Activated CD8-positive, alpha-beta T cell treated with anti-CD3 and anti-CD28 coated beads for 36 hours (primary cell): ENCODE data around the gene SUPT3H. TPM values are rescaled to one million over a fixed set of nuclear protein-coding genes. Genes with fewer than 3 reads are reported as not detected.

ENCODE experiments used
- ATAC-seq: fragments of 200-7000 bp; cut with Tn5 transposase; one replicate; pipeline ENCODE4 v1.10.0; 2021; ENCODE audit warnings: mild to moderate bottlenecking, moderate library complexity
- CTCF ChIA-PET: fragments of 350-600 bp; sonication (Branson Sonifier 250); formaldehyde crosslinking; loops from one replicate; lab custom pipeline; 2021; ENCODE audit warnings: antibody characterized with exemption; lab: Charles Lee
- POLR2A ChIA-PET: fragments of 350-600 bp; sonication (Branson Sonifier 250); formaldehyde crosslinking; loops from one replicate; lab custom pipeline; 2021; ENCODE audit warnings: antibody characterized with exemption; lab: Charles Lee
- DNase-seq: peaks from one replicate; pipeline ENCODE4 v3.0.0-alpha.2; 2020
- H3K27ac Mint-ChIP-seq: one replicate; pipeline ENCODE4 v1.8.0; 2021; ENCODE audit warnings: mild to moderate bottlenecking, mixed read lengths
- H3K27me3 Mint-ChIP-seq: one replicate; pipeline ENCODE4 v1.8.0; 2021; ENCODE audit warnings: mixed read lengths
- H3K36me3 Mint-ChIP-seq: one replicate; pipeline ENCODE4 v1.8.0; 2021; ENCODE audit warnings: low read depth, mixed read lengths
- H3K4me1 Mint-ChIP-seq: one replicate; pipeline ENCODE4 v1.8.0; 2021; ENCODE audit warnings: low read depth, mixed read lengths
- H3K4me3 Mint-ChIP-seq: one replicate; pipeline ENCODE4 v1.8.0; 2021; ENCODE audit warnings: mild to moderate bottlenecking, moderate library complexity, mixed read lengths
- H3K9me3 Mint-ChIP-seq: one replicate; pipeline ENCODE4 v1.8.0; 2021; ENCODE audit warnings: mixed read lengths
- intact Hi-C: fragments of 100-400 bp; cut with micrococcal nuclease; formaldehyde crosslinking; loops from one replicate; pipeline ENCODE4 v1.10.0; 2022
- total RNA-seq, 2 experiments: library from RNA; stranded (reverse); gene quantifications; one replicate each; pipeline ENCODE4 v1.2.3, GENCODE V29; 2021
- TF ChIP-seq, protein P1 (sequence below): fragments of 200-600 bp; IDR thresholded peaks from one replicate; pipeline ENCODE4 v1.8.0; 2022; ENCODE audit warnings: antibody characterized with exemption, mild to moderate bottlenecking

SUPT3H gene
- total RNA-seq, 2 experiments from 2014 or later, result 20.0 to 20.2 TPM

DNA sequence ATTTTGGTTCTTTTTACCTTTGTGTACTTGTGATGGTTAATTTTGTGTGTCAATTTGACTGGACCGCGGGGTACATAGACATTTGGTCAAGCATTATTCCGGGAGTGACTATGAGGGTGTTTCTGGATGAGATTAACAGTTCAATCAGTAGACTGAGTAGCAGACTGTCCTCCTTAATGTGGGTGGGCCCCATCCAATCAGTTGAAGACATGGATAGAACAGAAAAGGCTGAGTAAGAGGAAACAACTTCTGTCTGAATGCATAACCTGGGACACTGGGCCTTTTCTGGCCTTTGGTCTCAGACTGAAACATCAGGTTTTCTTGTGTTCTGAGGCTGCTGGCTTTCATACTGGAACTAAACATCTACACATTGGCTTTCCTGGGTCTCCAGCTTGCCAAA is 353.1 kb downstream of the SUPT3H start:
- Mint-ChIP-seq H3K27me3 (no peaks in the 10 kb centered on the region), H3K36me3 (peaks cover 14% of the 10 kb centered on the region), H3K4me1 (peaks cover 22% of the 10 kb centered on the region), H3K9me3 (peaks cover 15% of the 10 kb centered on the region), H3K4me3 (no peak overlapping the region), H3K27ac (no peak overlapping the region)
- ChIA-PET CTCF (interaction anchor here (0.9 to 1.0 kb wide), 2 partner anchors 12 to 24 kb away, joined by 3 read pairs; no protein-coding TSS in a partner anchor), POLR2A (no interaction called here)
- intact Hi-C loops, result no loop called here
- ATAC-seq, result no peak
- DNase-seq, result no peak
- TF ChIP-seq, protein P1, sequence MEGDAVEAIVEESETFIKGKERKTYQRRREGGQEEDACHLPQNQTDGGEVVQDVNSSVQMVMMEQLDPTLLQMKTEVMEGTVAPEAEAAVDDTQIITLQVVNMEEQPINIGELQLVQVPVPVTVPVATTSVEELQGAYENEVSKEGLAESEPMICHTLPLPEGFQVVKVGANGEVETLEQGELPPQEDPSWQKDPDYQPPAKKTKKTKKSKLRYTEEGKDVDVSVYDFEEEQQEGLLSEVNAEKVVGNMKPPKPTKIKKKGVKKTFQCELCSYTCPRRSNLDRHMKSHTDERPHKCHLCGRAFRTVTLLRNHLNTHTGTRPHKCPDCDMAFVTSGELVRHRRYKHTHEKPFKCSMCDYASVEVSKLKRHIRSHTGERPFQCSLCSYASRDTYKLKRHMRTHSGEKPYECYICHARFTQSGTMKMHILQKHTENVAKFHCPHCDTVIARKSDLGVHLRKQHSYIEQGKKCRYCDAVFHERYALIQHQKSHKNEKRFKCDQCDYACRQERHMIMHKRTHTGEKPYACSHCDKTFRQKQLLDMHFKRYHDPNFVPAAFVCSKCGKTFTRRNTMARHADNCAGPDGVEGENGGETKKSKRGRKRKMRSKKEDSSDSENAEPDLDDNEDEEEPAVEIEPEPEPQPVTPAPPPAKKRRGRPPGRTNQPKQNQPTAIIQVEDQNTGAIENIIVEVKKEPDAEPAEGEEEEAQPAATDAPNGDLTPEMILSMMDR, result no peak

DNA sequence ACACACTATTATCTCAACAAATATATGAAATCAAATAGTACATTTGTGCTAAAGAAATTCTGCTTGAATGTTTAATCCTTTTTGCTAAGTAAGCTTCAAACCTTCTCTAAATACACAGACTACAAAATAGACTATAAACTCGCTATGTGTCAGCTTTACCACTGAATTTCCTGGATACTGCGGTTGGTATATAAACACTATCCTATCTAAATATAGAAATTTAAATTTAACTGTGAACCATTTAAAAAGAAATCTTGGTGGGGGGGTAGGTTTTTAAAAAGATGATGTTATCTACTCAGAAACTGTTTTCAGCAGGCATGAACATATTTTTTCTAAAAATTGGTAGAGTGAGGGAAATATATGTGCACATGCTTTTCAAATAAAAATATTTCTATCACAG is 356.1 kb downstream of the SUPT3H start:
- ChIA-PET POLR2A (no interaction called here), CTCF (no interaction called here)
- TF ChIP-seq, protein P1, result no peak
- peaks cover 22% of the 10 kb centered on the region for H3K4me1 Mint-ChIP-seq
- peaks cover 11% of the 10 kb centered on the region for H3K36me3 Mint-ChIP-seq
- peaks cover 6% of the 10 kb centered on the region for H3K9me3 Mint-ChIP-seq
- no peaks in the 10 kb centered on the region for H3K27me3 Mint-ChIP-seq
- H3K4me3 Mint-ChIP-seq, result no peak overlapping the region
- intact Hi-C loops, result no loop called here
- DNase-seq (peak; percentile 5), ATAC-seq (peak; percentile 56)
- peak overlapping the region; percentile 61 for H3K27ac Mint-ChIP-seq

DNA sequence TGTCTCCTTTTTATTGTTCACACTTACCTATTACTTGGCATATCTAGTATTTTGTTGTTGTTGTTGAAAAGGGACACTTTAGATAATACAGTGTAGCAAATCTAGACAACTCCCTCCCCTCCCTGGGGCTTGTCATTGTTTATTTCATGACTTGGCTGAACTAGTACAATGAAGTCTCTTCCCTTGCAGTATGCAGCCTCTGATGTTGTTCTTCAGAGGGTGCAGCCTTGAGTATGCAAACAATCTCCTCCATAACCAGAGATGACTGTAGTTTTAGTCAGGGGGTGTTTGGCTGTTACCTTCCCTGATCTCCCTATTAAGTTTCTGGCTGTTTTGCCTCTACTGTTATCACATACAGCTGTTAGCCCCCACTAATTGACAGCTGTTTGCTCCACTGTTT is 365.0 kb downstream of the SUPT3H start:
- intact Hi-C loops, result no loop called here
- Mint-ChIP-seq H3K27ac (no peak overlapping the region), H3K4me1 (peaks cover 23% of the 10 kb centered on the region), H3K27me3 (no peaks in the 10 kb centered on the region), H3K36me3 (peaks cover 35% of the 10 kb centered on the region), H3K4me3 (no peak overlapping the region), H3K9me3 (peaks cover 21% of the 10 kb centered on the region)
- ATAC-seq, result no peak
- CTCF ChIA-PET, result interaction anchor here (0.7 to 1.2 kb wide), 2 partner anchors 11 to 12 kb away, joined by 3 read pairs; no protein-coding TSS in a partner anchor
- TF ChIP-seq, protein P1, result no peak
- POLR2A ChIA-PET, result no interaction called here
- no peak for DNase-seq

DNA sequence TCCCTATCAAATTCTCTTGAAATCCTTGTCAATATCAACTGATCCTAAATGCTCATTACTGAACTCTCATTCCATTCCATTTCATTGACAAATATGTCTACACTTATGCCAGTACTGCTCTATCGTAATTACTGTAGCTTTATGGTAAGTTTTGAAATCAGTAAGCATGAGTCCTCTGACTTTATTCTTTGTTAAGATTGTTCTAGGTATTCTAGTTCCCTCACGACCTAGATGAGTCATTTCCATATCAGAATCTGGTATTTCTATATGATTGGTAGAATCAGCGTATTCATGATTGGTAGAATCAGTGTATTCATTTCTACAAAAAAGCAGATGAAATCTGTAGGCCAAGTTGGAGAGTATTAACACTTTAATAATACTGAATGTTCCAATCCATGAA is 368.2 kb downstream of the SUPT3H start:
- Mint-ChIP-seq H3K9me3 (peaks cover 29% of the 10 kb centered on the region), H3K36me3 (peaks cover 40% of the 10 kb centered on the region), H3K4me1 (peaks cover 28% of the 10 kb centered on the region), H3K27me3 (no peaks in the 10 kb centered on the region), H3K4me3 (no peak overlapping the region), H3K27ac (peak overlapping the region; percentile 60)
- TF ChIP-seq, protein P1, result no peak
- DNase-seq (no peak), ATAC-seq (peak; percentile 93)
- intact Hi-C loops, result no loop called here
- ChIA-PET CTCF (no interaction called here), POLR2A (no interaction called here)

DNA sequence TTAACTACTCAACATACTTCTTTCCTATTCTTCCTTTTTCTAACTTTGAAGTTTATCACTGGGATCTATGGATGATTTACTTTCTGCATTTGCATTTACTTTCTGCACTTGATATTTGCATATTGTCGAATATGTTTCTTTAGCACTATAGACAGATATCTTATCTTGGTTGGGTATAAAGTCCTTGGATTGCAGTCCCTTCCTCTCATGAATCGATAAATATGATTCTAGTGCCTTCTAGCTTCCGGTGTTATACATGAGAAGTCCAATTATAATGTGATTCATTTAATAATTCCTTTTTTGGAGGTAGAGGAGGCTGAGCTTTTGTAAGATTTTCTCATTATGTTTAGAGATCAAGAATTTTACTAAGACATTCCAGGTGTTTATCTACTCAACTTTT is 370.8 kb downstream of the SUPT3H start:
- TF ChIP-seq, protein P1, result no peak
- ChIA-PET CTCF (interaction anchor here (1.1 kb wide), 1 partner anchor 707 kb away, joined by 3 read pairs; no protein-coding TSS in a partner anchor), POLR2A (interaction anchor here (0.6 to 1.2 kb wide), 2 partner anchors 71 to 226 kb away, joined by 3 to 4 read pairs; no protein-coding TSS in a partner anchor)
- DNase-seq (no peak), ATAC-seq (no peak)
- Mint-ChIP-seq H3K9me3 (peaks cover 19% of the 10 kb centered on the region), H3K4me3 (no peak overlapping the region), H3K27ac (no peak overlapping the region), H3K36me3 (peaks cover 21% of the 10 kb centered on the region), H3K27me3 (no peaks in the 10 kb centered on the region), H3K4me1 (peaks cover 40% of the 10 kb centered on the region)
- intact Hi-C loops, result no loop called here
